ENCODE measurements around the gene SGCD.

DNA sequence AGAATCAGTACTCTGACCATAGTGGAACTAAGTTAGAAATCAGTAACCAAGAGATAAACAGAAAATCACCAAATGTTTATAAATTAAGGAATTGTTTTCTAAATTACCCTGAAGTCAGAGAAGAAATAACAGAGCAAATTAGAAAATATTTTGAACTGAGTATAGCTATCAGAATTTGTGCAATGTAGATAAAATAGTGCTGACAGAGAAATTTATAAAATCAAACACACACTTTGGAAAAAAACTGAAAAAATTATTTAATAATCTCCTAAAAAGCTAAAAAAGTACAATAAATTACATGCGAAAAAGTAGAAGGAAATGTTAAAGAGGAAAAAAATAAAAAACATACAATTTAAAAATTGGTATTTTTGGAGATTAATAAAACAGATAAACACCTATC is 486.0 kb downstream of the SGCD start:
- TF ChIP-seq POLR2A (IDR thresholded peaks at IDR 0.05), result no peak
- TF ChIP-seq, protein P1, sequence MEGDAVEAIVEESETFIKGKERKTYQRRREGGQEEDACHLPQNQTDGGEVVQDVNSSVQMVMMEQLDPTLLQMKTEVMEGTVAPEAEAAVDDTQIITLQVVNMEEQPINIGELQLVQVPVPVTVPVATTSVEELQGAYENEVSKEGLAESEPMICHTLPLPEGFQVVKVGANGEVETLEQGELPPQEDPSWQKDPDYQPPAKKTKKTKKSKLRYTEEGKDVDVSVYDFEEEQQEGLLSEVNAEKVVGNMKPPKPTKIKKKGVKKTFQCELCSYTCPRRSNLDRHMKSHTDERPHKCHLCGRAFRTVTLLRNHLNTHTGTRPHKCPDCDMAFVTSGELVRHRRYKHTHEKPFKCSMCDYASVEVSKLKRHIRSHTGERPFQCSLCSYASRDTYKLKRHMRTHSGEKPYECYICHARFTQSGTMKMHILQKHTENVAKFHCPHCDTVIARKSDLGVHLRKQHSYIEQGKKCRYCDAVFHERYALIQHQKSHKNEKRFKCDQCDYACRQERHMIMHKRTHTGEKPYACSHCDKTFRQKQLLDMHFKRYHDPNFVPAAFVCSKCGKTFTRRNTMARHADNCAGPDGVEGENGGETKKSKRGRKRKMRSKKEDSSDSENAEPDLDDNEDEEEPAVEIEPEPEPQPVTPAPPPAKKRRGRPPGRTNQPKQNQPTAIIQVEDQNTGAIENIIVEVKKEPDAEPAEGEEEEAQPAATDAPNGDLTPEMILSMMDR (IDR thresholded peaks at IDR 0.05), result no peak
- TF ChIP-seq POLR2AphosphoS5 (IDR thresholded peaks at IDR 0.05), result no peak
